HG03521 (cell line): Measurements from ENCODE around the gene GDF10.

Experiments
- ATAC-seq: cut with Tn5 transposase; IDR thresholded peaks from one replicate; pipeline ENCODE4 v1.9.1; 2021; ENCODE audit warnings: mild to moderate bottlenecking, moderate library complexity; ENCODE audit not compliant: unreplicated experiment

Gene GDF10

DNA sequence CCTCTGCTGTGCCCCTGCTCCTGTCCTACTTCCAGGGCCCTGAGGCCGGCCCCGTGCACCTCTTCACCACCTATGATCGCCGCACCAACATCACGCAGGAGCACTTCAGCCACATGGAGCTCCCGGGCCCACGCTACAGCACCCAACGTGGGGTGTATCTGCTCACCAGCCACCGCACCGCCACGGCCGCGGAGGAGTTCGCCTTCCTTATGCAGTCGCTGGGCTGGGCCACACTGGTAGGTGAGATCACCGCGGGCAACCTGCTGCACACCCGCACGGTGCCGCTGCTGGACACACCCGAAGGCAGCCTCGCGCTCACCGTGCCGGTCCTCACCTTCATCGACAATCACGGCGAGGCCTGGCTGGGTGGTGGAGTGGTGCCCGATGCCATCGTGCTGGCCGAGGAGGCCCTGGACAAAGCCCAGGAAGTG lies 50.0 kb downstream of the GDF10 start:
- ATAC-seq = no peak

DNA sequence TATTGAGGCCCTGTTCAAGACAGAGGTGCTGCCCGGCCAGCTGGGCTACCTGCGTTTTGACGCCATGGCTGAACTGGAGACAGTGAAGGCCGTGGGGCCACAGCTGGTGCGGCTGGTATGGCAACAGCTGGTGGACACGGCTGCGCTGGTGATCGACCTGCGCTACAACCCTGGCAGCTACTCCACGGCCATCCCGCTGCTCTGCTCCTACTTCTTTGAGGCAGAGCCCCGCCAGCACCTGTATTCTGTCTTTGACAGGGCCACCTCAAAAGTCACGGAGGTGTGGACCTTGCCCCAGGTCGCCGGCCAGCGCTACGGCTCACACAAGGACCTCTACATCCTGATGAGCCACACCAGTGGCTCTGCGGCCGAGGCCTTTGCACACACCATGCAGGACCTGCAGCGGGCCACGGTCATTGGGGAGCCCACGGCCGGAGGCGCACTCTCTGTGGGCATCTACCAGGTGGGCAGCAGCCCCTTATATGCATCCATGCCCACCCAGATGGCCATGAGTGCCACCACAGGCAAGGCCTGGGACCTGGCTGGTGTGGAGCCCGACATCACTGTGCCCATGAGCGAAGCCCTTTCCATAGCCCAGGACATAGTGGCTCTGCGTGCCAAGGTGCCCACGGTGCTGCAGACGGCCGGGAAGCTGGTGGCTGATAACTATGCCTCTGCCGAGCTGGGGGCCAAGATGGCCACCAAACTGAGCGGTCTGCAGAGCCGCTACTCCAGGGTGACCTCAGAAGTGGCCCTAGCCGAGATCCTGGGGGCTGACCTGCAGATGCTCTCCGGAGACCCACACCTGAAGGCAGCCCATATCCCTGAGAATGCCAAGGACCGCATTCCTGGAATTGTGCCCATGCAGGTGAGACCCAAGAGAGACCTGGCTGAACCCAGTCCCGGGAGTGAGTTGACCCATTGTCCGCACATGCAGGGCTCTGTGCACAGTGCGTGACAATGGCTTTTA lies 51.0 kb downstream of the GDF10 start:
- no peak for ATAC-seq

DNA sequence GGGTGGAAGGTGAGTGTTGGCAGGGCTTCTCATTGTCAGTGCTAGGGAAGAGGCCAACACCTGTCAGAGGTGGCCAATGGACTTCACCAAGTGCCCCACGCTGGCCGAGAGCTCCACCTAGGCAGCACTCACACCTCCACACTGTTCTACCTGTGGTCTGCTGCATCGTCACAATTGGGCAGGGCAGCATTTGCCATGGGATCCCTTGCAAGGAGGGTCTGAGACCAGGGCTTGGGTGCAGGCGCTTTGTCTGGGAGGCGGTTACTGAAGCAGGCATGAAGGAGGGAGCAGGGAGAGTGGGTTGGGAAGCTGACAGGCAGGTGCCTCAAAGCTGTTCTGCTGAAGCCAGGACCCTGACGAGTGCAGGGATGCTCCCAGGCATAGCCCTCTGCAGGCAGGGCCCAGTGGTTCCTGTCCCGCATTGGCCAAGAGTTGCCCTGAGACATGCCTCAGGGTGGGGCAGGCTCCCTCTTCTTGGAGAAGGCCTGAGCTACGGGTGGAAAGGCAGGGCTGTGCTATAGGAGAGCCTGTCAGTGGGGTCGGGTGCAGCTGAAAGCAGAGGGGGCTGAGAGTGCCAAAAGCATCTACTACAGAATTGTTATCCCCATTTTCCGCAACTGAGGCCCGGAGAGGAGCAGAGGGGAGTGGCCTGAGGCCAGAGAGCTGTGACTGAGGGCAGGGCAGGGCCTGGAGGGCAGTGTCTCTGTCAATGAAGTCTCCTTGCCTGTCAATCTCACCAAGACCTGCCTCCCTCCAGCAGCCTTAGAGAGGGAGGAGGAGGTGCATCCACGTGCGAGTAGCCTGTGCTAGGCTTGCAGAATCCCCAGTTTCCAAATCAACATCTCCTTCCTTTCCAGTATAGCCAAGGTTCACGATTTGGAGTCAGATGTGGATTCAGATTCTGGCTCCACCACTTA lies 52.2 kb downstream of the GDF10 start:
- ATAC-seq = no peak

DNA sequence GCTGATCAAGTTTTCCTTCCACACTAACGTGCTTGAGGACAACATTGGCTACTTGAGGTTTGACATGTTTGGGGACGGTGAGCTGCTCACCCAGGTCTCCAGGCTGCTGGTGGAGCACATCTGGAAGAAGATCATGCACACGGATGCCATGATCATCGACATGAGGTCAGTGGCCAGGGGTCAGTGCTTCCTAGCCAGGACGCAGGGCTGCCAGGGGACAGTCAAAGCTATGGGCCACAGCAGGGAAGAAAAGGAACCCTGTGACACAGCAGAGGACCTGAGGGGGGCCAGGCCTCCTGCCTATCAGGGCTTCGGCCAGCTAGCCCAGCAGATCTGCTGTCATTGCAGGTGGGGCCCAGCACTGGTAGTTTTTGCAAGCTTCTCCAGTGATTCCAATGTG lies 53.4 kb downstream of the GDF10 start:
- ATAC-seq = no peak

DNA sequence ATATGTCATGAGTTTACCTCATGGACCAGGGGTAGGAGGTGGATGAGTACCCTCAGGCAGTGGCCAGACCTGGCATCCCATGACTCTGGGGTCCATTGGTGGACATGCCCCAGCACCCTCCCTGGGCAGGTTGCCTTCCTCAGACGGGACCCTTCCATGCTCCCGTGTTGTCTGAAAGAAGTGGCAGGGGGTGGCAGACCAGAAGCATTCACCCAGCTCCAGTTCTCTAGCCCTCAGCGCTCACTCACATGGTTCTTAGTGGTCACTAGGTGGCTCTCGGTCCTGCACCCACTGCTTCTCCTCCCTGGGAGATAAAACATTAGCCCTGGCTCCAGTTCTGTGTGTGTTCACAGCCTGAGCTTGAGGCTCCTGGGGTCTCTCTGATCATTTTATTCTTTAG lies 54.2 kb downstream of the GDF10 start:
- ATAC-seq = no peak

DNA sequence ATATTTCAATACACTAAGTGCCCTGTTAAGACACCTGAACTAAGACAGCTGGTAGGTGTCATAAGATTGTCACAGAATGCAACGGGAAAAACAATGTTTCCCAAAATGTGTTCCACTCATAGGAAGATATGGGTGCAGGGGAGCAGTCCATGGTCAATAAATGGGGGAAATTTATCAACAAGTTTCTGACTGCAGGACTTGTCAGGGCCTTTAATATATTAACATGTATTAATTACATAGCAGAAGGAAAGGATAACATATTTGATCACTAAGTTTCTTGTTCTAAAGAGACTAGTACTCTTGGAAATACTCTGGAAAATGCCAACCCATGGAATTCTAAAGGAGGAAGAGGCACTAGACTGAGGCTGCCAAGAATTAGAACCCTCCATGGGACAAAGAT lies 54.9 kb downstream of the GDF10 start:
- ATAC-seq = no peak

DNA sequence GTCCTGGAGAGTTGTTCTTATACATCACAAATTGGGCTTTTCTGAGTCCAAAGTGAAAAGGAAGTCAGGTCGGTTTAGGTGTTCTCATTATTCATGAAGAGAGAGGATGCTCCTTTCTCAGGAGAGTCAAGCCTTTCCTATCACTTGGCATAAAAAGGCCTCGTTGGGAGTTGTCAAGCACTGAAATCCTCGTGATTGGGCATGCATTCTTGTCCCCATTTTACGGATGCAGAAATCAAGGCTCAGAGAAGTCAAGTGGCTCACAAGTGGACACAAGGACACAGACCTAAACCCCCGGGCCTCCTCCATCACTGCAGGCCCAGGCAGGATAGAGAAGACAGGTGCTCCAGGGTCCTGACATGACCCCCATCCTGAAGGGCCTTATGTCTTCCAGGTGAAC lies 56.7 kb downstream of the GDF10 start:
- no peak for ATAC-seq

DNA sequence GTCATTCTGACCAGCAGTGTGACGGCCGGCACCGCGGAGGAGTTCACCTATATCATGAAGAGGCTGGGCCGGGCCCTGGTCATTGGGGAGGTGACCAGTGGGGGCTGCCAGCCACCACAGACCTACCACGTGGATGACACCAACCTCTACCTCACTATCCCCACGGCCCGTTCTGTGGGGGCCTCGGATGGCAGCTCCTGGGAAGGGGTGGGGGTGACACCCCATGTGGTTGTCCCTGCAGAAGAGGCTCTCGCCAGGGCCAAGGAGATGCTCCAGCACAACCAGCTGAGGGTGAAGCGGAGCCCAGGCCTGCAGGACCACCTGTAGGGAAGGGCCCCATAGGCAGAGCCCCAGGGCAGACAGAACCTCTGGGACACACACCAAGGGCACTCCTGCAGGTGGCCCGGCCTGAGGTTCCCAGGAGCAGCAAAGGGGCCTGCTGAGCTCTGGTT lies 57.2 kb downstream of the GDF10 start:
- ATAC-seq = no peak

DNA sequence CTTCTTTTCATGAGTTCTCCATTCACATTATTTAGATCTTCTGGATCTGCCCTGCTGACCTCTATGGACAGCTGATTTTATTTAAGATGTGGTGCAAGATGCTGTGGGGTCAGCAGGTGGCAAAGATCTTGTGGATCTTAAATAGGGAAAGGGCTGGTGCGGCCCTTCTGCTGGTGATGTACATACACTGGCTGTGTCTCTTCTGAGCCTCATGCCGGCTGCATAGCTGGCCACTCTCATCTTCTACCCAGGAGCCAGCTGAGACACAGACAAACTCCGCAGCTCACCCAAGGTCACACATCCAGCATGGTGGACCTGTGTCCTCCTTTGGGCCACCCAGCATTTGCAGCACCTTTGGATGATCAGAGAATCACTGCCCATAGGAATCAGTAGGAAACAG lies 57.9 kb downstream of the GDF10 start:
- no peak for ATAC-seq

DNA sequence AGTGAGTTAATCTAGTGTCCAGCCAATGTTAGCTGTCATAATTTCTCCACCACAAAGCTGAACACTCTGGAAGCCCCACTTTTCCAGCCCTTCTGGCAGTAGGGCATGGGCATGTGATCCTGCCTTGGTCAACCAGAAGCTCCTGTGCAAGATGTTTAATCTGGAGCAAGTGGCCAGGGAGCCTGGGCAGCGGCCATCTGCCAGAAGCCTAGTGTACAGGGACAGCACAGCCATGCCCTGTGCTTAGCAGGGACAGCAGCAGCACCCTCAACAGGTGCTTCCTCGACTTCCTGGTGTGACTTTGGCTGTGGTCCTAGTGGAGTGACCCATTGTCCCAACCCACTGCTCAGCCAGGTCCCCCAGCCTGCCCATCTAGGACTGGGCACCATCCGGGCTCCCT lies 58.5 kb downstream of the GDF10 start:
- ATAC-seq = no peak

DNA sequence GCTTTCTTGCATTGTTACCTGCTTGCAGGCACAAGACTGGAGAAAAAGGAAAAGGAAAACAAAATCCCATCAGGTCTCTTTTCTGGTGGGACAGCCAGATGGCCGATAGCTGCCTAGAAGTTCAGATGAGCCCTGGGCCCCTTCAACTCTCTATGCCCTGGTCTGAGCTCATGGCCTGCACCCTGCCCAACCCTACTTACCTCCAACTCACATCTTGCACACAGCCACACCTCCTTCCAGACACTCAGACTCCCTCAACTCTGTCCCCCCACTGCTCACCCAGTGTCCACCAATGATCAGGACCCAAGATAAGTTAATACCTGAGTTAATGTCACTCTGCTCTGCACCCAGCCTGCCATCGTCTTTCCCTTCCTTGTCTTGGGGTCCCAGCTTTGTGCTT lies 59.1 kb downstream of the GDF10 start:
- ATAC-seq = no peak

DNA sequence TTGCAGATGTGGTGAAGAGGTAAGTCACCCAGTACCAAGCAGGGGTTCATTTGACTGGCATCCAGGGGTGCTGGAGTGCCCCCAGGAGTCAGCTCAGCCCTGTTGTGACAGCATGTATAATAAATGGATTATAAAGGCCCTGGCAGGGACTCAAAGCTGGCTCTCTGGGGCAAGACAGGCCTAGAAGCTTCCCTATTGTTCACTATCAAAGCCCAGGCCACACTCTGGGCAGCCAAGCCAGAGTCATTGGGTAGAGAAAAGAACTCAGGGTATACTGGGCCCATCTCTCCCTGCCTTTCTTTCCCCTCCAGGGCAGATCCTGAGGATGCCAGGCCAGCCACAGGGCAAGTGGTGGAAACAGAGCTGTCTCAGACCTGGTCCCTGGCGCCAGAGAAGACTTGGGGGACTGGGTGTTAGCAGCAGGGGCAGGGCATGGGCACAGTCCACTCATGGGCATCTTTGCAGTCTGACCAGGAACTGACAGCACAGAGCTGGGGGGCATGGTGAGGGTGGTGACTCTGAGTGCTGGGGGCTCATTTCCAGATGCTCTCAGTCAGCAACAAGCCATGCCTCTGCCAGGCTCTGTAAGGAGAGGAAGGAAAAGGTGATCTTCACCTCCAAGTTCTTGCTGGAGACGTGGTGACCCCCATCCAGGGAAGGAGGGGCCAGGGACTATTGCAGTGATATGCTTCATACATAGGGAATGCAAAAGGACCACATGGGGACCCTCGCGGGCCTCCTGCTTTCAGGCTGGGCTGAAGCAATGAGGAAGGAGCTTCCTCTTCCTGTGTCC lies 59.8 kb downstream of the GDF10 start:
- no peak for ATAC-seq

DNA sequence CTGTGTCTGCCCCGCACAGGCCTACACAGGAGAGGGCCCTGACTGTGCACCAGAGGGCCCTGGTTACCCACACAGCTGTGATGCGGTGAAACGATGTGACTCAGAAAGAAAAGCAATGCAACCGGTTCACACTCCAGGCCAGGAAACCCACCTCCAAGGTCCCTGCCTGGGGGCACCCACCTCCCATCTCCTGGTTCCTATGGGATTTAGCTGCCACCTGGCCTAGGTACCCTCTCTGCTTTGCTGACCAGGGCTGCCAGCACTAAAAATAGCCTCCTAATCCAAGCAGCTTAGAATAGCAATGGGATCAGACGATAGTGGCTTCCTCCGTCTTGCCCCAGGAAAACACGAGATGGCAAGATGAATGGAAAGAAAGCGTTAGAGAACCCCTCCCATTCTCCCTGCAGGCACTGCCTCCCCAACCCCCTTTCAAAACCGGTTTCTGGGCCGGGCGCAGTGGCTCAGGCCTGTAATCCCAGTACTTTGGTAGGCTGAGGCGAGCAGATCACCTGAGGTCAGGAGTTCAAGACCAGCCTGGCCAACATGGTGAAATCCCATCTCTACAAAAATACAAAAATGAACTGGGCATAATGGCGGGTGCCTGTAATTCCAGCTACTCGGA lies 60.5 kb downstream of the GDF10 start:
- ATAC-seq = no peak

DNA sequence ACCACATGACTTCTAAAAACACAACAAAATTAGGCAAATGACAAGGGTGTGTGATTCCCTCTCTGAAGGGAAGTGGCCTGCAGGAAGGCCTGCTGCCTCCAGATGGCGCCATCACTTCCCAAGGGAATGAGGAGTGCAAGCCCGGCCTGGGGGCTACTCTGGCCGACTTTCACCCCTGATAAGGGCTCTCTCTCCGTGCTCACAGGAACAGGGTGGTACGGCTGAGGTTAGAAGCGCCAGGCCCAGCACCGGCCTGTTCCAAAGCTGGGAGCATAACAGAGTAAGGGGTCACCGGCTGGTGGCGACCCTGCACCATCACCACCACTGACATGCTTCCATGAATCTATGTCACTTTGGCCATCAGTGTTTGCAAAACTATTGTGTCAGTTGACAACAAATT lies 61.3 kb downstream of the GDF10 start:
- ATAC-seq = no peak

DNA sequence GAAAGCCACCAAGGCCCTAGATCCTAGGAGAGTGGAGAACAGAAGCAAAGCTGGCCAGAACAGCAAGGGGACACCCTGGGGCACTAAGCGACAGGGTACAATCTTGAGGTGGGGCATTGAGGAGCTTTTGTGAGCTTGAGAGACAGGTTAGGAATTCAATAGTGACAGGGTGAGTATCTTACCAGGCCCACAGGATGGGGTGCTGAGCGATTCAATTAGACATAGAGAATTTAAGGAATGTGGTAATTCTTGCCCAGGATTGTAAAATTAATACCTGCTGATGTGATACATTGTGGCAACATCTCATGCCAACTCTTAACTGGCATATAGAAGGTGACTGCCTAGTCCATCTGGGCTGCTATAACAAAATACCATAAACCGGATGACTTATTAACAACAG lies 62.2 kb downstream of the GDF10 start:
- ATAC-seq = no peak
